TTC549 (cell line): Measurements from ENCODE around the gene KDM6A.
"Not testable (repeated sequence)": the region's sequence is repeated elsewhere in the genome, so short reads cannot be mapped to it uniquely, and the experiment has no call there.

Experiments
- FAIRE-seq: peaks from 2 replicates; lab custom pipeline; 2012; peaks lifted over from hg19 to GRCh38; lab: Jason Lieb, UNC

Gene KDM6A

GRCh38 chrX:45011597-45011996 lies 138.6 kb downstream of the KDM6A start:
- no peak for FAIRE-seq

- FAIRE-seq: no peak
These were observed 145.0 kb downstream of the KDM6A start for GRCh38 chrX:45017946-45018345.

- no peak for FAIRE-seq
These were observed 149.2 kb downstream of the KDM6A start for GRCh38 chrX:45022150-45022549.

GRCh38 chrX:45024501-45024900 lies 151.5 kb downstream of the KDM6A start:
- no peak for FAIRE-seq

DNA sequence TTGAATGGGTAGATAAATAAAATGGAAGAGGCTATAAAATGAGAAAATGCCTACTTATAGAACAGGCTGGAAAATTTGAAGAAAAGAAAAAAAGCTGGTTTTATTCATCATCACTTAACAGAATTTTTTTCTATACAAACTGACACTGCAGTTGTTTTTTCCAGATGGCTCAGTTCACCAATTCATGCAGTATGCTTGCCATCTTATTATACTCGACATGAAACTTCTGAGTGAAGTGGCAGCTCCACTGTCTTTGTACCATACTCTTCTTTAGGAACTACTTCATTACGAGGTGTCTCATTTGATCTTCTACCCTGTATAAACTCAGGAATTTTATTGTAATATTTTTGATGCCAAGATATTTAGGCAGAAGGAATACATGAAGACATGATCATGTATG lies 153.0 kb downstream of the KDM6A start:
- FAIRE-seq: no peak

GRCh38 chrX:45031830-45032378 lies 158.9 kb downstream of the KDM6A start:
- FAIRE-seq: no peak

DNA sequence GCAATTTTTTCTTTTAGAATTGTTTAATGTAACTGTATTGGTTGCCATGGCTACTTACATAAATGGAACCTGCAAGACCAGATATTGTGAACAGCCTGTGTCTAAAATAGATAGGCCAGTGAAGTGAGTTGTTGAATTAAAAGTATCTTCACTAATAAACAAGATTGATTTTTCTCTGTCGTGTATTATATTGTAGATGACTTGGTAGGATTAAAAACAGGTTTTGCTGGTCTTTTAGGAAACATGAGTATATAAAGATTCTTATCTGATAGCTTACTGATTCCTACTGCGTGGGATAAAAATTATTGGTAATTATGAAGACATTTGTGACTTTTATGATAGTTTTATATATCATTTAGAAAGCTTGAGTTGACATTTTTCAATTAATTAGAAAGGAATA lies 162.1 kb downstream of the KDM6A start:
- no peak for FAIRE-seq

DNA sequence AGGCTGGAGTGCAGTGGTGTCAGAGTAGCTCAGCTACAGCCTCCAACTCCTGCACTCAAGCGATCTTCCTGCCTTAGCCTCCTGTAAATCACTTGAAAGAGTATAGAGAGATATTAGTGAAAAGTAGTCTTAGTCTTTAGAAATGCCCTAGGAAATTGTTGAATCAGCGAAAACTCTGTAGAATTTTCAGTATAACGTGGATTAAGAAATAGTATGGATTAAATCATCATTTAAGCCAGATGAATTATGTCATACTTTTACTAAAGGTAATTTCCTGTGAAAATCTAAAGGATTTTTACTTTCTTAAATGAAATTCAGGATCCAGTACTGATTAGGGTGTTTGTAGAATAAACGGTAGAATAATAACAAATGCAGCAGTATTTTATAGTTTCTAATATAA lies 163.2 kb downstream of the KDM6A start:
- FAIRE-seq: no peak

DNA sequence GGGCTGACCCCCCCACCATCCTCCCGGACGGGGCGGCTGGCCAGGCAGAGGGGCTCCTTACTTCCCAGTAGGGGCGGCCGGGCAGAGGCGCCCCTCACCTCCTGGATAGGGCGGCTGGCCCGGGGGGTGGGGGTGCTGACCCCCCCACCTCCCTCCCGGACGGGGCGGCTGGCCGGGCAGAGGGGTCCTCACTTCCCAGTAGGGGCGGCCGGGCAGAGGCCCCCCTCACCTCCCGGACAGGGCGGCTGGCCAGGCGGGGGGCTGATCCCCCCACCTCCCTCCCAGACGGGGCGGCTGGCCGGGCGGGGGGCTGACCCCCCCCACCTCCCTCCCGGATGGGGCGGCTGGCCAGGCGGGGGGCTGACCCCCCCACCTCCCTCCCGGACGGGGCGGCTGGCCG lies 167.1 kb downstream of the KDM6A start:
- FAIRE-seq: not testable (repeated sequence)

DNA sequence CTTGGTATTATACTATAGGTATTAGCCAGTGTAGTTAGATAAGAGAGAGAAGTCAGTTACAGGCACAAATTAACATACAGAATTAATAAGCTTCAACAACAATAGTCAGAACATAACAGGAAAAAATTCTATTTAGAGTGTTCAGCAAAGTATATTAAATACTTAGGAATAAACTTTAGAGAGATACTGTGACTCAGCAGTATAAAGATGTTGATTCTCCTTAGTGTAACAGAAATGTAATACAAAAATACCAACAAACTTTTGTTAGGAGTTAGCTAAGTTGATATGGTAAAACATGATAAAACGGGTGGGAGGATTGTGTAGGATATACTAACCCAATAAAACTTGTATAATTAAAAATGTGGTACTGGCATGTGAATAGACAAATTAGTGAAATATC lies 173.4 kb downstream of the KDM6A start:
- FAIRE-seq: no peak

- no peak for FAIRE-seq
These were observed 177.6 kb downstream of the KDM6A start for GRCh38 chrX:45050558-45050957.

GRCh38 chrX:45056428-45057145 lies 183.6 kb downstream of the KDM6A start:
- no peak for FAIRE-seq

DNA sequence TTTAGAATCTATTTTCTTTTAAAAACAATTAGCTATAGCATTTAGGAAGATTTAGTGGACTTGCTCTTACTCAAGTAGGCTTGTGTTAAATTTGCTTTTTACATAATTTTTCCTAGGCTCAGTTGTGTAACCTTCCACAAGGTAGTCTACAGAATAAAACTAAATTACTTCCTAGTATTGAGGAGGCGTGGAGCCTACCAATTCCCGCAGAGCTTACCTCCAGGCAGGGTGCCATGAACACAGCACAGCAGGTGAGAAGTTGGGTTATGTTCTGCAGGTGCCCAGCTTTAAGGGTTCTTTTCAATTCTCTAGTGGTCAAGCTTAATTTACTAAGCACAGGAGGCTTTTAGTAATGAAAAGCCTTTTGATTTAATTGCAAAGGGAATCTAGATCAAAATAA lies 186.9 kb downstream of the KDM6A start:
- not testable (repeated sequence) for FAIRE-seq

GRCh38 chrX:45063319-45064095 lies 190.5 kb downstream of the KDM6A start:
- no peak for FAIRE-seq

GRCh38 chrX:45068569-45068968 lies 195.6 kb downstream of the KDM6A start:
- no peak for FAIRE-seq

DNA sequence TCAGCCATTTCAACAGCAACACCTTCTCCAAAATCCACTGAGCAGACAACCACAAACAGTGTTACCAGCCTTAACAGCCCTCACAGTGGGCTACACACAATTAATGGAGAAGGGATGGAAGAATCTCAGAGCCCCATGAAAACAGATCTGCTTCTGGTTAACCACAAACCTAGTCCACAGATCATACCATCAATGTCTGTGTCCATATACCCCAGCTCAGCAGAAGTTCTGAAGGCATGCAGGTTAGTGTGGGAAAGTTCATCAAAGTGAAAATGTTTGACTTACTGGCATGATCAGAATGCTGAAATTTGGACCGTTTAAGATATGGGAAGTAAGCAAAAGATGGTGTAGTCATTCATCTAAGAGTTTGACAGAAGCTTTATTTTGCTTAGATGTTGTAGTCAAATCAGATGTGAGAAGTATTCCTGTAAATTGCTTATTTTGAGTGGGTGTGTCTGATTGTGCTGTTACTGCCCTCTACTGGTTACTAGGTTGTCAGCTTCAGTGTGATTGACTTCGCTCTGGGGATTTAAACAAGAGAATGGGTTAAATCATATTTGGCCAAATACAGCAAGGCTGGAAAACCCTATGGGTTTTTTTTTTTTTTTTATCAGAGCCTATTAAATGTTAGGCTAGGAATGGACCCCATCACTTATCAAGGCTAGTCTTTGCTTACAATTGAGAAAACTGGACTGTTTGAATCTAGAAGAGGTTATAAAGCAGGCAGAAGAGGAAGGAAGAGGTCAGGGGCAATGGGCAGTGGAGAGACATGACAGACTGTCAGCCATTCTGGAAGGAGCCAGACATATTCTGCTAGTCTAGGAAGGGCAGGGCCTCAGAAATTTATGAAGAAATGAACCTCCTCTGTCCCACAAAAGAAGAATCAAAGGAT lies 197.4 kb downstream of the KDM6A start:
- peak; percentile 81 for FAIRE-seq

DNA sequence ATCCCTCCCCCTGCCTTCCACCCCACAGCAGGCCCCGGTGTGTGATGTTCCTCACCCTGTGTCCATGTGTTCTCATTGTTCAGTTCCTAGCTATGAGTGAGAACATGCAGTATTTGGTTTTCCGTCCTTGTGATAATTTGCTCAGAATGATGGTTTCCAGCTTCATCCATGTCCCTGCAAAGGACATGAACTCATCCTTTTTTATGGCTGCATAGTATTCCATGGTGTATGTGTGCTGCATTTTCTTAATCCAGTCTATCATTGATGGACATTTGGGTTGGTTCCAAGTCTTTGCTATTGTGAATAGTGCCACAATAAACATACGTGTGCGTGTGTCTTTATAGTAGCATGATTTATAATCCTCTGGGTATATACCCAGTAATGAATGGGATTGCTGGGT lies 200.0 kb downstream of the KDM6A start:
- FAIRE-seq: not testable (repeated sequence)

GRCh38 chrX:45077748-45078424 lies 204.9 kb downstream of the KDM6A start:
- no peak for FAIRE-seq

DNA sequence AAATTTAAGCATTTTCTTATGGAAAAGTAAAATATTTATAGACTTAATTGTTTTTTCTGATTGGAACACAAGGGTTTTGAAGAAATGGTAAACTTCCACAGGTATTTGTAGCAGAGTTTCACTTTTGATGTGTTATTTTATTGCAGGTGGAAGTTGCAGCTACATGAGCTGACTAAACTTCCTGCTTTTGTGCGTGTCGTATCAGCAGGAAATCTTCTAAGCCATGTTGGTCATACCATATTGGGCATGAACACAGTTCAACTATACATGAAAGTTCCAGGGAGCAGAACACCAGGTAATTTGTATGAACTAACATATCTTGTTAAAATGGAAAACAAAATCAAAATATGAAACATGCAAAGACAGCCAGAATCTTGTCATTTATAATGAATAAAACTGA lies 210.3 kb downstream of the KDM6A start:
- FAIRE-seq: no peak

DNA sequence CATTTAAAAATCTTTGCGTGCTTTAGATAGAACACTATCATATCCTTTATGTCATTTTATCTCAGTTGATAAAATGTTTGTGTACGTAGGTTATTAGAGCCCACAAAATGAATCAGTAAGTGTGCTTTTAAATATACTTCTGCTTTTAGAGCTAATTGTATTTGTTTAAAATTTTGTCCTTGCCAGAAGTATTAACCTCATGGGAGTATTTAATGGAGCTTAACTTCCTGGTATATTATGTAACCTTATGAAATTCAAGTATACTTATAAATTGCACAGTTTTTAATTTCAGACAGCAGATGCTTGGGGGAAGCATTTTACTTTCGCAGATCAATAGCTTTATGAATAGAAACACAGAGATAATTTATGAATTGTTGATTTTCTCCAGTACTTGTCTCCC lies 237.5 kb downstream of the KDM6A start:
- no peak for FAIRE-seq

GRCh38 chrX:45126158-45126557 lies 253.2 kb downstream of the KDM6A start:
- FAIRE-seq: no peak

DNA sequence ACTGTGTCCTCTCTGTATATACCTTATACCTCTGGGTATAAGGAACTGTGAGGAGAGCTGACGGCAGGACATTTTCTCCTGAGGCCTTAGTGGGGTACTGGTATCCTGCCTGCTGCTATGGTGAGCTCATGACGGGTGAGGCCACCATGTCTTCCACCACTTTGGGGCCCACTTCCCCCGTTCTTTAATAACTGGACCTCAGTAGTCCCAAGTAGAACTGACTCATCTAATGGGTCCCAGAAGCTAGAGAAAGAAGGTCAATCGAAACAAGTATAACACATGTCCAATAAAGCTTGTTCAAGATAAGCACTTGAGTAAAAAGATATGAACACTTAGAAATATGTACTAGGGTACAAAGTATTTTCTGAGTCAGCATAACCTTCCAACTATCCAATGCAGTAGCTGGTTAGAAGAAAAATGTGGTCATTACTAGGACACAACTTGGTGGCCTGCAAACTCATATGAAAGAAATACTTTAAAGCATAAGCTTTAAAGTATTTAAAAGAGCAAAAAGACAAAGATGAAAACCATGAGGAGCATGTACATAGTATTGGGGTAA lies 256.0 kb downstream of the KDM6A start:
- no peak for FAIRE-seq
